A172 (cell line): ENCODE measurements around the gene AGFG2. TPM values are rescaled to one million over a fixed set of nuclear protein-coding genes. Genes with fewer than 3 reads are reported as not detected.

Source experiments
- DNase-seq: peaks from one replicate; pipeline ENCODE4 v3.0.0-alpha.2; 2015; ENCODE audit warnings: low spot score
- total RNA-seq: library from RNA; depleted of rRNA; stranded (reverse); fragments of >200 nt; shearing (Covaris generic); gene quantifications from 2 replicates; pipeline ENCODE4 v1.2.3, GENCODE V29; 2014; rRNA removed

AGFG2 gene
- total RNA-seq, 1 experiment from 2014 or later, result 6.8 TPM

- DNase-seq, result no peak
These were observed 73.9 kb downstream of the AGFG2 start for GRCh38 chr7:100612730-100613390.

GRCh38 chr7:100613412-100614175, 74.6 kb downstream of the AGFG2 start:
- DNase-seq, result no peak

- no peak for DNase-seq
These were observed 75.4 kb downstream of the AGFG2 start for GRCh38 chr7:100614308-100614861.

Other genes with a start within 250 kb of the AGFG2 start
- gene SPDYE3, start 231.5 kb upstream of the AGFG2 start, total RNA-seq, result not detected in 2 replicates
- gene PILRB, start 181.1 kb upstream of the AGFG2 start, total RNA-seq, result 14.3 and 16.4 TPM in 2 replicates
- gene PILRA, start 165.7 kb upstream of the AGFG2 start, total RNA-seq, result not detected in 2 replicates
- gene ZCWPW1, start 110.5 kb upstream of the AGFG2 start, total RNA-seq, result 2.9 and 3.7 TPM in 2 replicates
- 33.4 and 34.8 TPM in 2 replicates for gene MEPCE, start 109.4 kb upstream of the AGFG2 start, total RNA-seq
- 55.0 and 67.7 TPM in 2 replicates for gene PPP1R35, start 102.7 kb upstream of the AGFG2 start, total RNA-seq
- gene SPACDR, start 74.9 kb upstream of the AGFG2 start, total RNA-seq, result 0.60 and 8.3 TPM in 2 replicates
- gene TSC22D4, start 60.0 kb upstream of the AGFG2 start, total RNA-seq, result 26.6 and 32.6 TPM in 2 replicates
- gene NYAP1, start 55.3 kb upstream of the AGFG2 start, total RNA-seq, result 0.07 TPM in 1 of 2 replicates, not detected in the other
- gene SAP25, start 34.7 kb downstream of the AGFG2 start, total RNA-seq, result 0.19 and 0.55 TPM in 2 replicates
- gene LRCH4, start 46.9 kb downstream of the AGFG2 start, total RNA-seq, result 10.7 and 11.4 TPM in 2 replicates
- gene FBXO24, start 47.1 kb downstream of the AGFG2 start, total RNA-seq, result 0.48 TPM in 1 of 2 replicates, not detected in the other
- 18.0 and 38.9 TPM in 2 replicates for gene PCOLCE, start 63.2 kb downstream of the AGFG2 start, total RNA-seq
- 6.9 and 19.3 TPM in 2 replicates for gene MOSPD3, start 73.3 kb downstream of the AGFG2 start, total RNA-seq
- gene TFR2, start 102.3 kb downstream of the AGFG2 start, total RNA-seq, result not detected in 2 replicates
- gene ACTL6B, start 117.2 kb downstream of the AGFG2 start, total RNA-seq, result not detected in 2 replicates
- 94.3 and 104 TPM in 2 replicates for gene GNB2, start 134.5 kb downstream of the AGFG2 start, total RNA-seq
- gene GIGYF1, start 155.0 kb downstream of the AGFG2 start, total RNA-seq, result 12.5 and 16.6 TPM in 2 replicates
- gene POP7, start 166.9 kb downstream of the AGFG2 start, total RNA-seq, result 76.9 and 110 TPM in 2 replicates
- gene EPO, start 181.3 kb downstream of the AGFG2 start, total RNA-seq, result not detected in 2 replicates
- not detected in 2 replicates for gene ZAN, start 194.4 kb downstream of the AGFG2 start, total RNA-seq